ENCODE results near the gene TTN. TPM values are rescaled to one million over a fixed set of nuclear protein-coding genes. Genes with fewer than 3 reads are reported as not detected.

The TTN gene
- total RNA-seq, 1 donor from 2014 or later = not detected

GRCh38 chr2:178692845-178693244 is 114.4 kb downstream of the TTN start:
- no peak overlapping the region for H3K27ac Mint-ChIP-seq (ENCODE audit: unreplicated experiment)
- no peaks in the 10 kb centered on the region for H3K9me3 Mint-ChIP-seq (ENCODE audit: low read depth)
- H3K27me3 Mint-ChIP-seq (ENCODE audit: low read depth) = peaks cover 32% of the 10 kb centered on the region
- peaks cover 3% of the 10 kb centered on the region for H3K36me3 Mint-ChIP-seq (ENCODE audit: low read depth)
- no peak overlapping the region for H3K4me3 Mint-ChIP-seq (ENCODE audit: unreplicated experiment)
- TF ChIP-seq CTCF (IDR thresholded peaks at IDR 0.05) = no peak
- no peaks in the 10 kb centered on the region for H3K4me1 Mint-ChIP-seq (ENCODE audit: low read depth)
- DNase-seq (ENCODE audit: low spot score) = no peak

GRCh38 chr2:178689808-178690207 is 117.4 kb downstream of the TTN start:
- Mint-ChIP-seq H3K27ac (ENCODE audit: unreplicated experiment) (no peak overlapping the region), H3K36me3 (ENCODE audit: low read depth) (peaks cover 3% of the 10 kb centered on the region), H3K4me1 (ENCODE audit: low read depth) (no peaks in the 10 kb centered on the region), H3K4me3 (ENCODE audit: unreplicated experiment) (no peak overlapping the region), H3K9me3 (ENCODE audit: low read depth) (no peaks in the 10 kb centered on the region), H3K27me3 (ENCODE audit: low read depth) (peaks cover 28% of the 10 kb centered on the region)
- TF ChIP-seq CTCF (IDR thresholded peaks at IDR 0.05) = no peak
- DNase-seq (ENCODE audit: low spot score) = no peak

- Mint-ChIP-seq H3K4me3 (ENCODE audit: unreplicated experiment) (no peak overlapping the region), H3K4me1 (ENCODE audit: low read depth) (no peaks in the 10 kb centered on the region), H3K36me3 (ENCODE audit: low read depth) (peaks cover 5% of the 10 kb centered on the region), H3K27me3 (ENCODE audit: low read depth) (peaks cover 19% of the 10 kb centered on the region), H3K9me3 (ENCODE audit: low read depth) (no peaks in the 10 kb centered on the region), H3K27ac (ENCODE audit: unreplicated experiment) (no peak overlapping the region)
- TF ChIP-seq CTCF (IDR thresholded peaks at IDR 0.05) = no peak
- DNase-seq (ENCODE audit: low spot score) = no peak
Measured at GRCh38 chr2:178683877-178684276, 123.3 kb downstream of the TTN start.

GRCh38 chr2:178681081-178681480 is 126.1 kb downstream of the TTN start:
- DNase-seq (ENCODE audit: low spot score) = no peak
- no peak for TF ChIP-seq CTCF (IDR thresholded peaks at IDR 0.05)
- Mint-ChIP-seq H3K27me3 (ENCODE audit: low read depth) (peaks cover 11% of the 10 kb centered on the region), H3K27ac (ENCODE audit: unreplicated experiment) (no peak overlapping the region), H3K4me3 (ENCODE audit: unreplicated experiment) (no peak overlapping the region), H3K36me3 (ENCODE audit: low read depth) (peaks cover 2% of the 10 kb centered on the region), H3K9me3 (ENCODE audit: low read depth) (no peaks in the 10 kb centered on the region), H3K4me1 (ENCODE audit: low read depth) (no peaks in the 10 kb centered on the region)

- no peaks in the 10 kb centered on the region for H3K4me1 Mint-ChIP-seq (ENCODE audit: low read depth)
- H3K27me3 Mint-ChIP-seq (ENCODE audit: low read depth) = peaks cover 12% of the 10 kb centered on the region
- peaks cover 2% of the 10 kb centered on the region for H3K36me3 Mint-ChIP-seq (ENCODE audit: low read depth)
- H3K9me3 Mint-ChIP-seq (ENCODE audit: low read depth) = no peaks in the 10 kb centered on the region
- H3K27ac Mint-ChIP-seq (ENCODE audit: unreplicated experiment) = no peak overlapping the region
- DNase-seq (ENCODE audit: low spot score) = no peak
- no peak for TF ChIP-seq CTCF (IDR thresholded peaks at IDR 0.05)
- no peak overlapping the region for H3K4me3 Mint-ChIP-seq (ENCODE audit: unreplicated experiment)
Measured at GRCh38 chr2:178679891-178680290, 127.3 kb downstream of the TTN start.

All from chondrocyte (in vitro differentiated cells).